ENCODE data around the gene CFL2. TPM values are rescaled to one million over a fixed set of nuclear protein-coding genes. Genes with fewer than 3 reads are reported as not detected.

CFL2 gene
- total and polyA plus RNA-seq, 2 of the 13 experiments (the other 11 are each of a cell fraction or from before 2014, with no cell fraction given): 114 to 158 TPM

GRCh38 chr14:34722723-34723545 lies 8.5 kb upstream of the CFL2 start (continued):
- TF ChIP-seq IKZF5 (CRISPR knock-in tag; IDR thresholded peaks at IDR 0.05) (no peak), ZNF44 (CRISPR knock-in tag; IDR thresholded peaks at IDR 0.05) (peak; percentile 93; the same call in 1 of the 2 replicates), FOXO4 (CRISPR knock-in tag; conservative IDR thresholded peaks at IDR 0.05) (no peak), PHF8 (CRISPR knock-in tag; IDR thresholded peaks at IDR 0.05) (no peak), ZMAT3 (CRISPR knock-in tag; conservative IDR thresholded peaks at IDR 0.05) (no peak), YEATS4 (CRISPR knock-in tag; IDR thresholded peaks at IDR 0.05; ENCODE audit: borderline replicate concordance) (no peak), ZNF335 (CRISPR knock-in tag; IDR thresholded peaks at IDR 0.05) (no peak), ZNF264 (CRISPR knock-in tag; IDR thresholded peaks at IDR 0.05) (no peak), RAD51 (IDR thresholded peaks at IDR 0.05; ENCODE audit: borderline replicate concordance) (no peak), HINFP (CRISPR knock-in tag; IDR thresholded peaks at IDR 0.05; ENCODE audit: low read depth) (no peak), ZNF710 (CRISPR knock-in tag; IDR thresholded peaks at IDR 0.05; ENCODE audit: borderline replicate concordance) (no peak), SCMH1 (CRISPR knock-in tag; IDR thresholded peaks at IDR 0.05; ENCODE audit: borderline replicate concordance) (no peak), ZZZ3 (CRISPR knock-in tag; IDR thresholded peaks at IDR 0.05; ENCODE audit: borderline replicate concordance) (no peak), ZNF556 (CRISPR knock-in tag; IDR thresholded peaks at IDR 0.05; ENCODE audit: borderline replicate concordance) (peak; percentile 53; the same call in 1 of the 2 replicates), HMGXB3 (CRISPR knock-in tag; IDR thresholded peaks at IDR 0.05; ENCODE audit: borderline replicate concordance) (0 out of 2 replicates have a peak, but pooled peaks have one; percentile 26), TFDP2 (CRISPR knock-in tag; IDR thresholded peaks at IDR 0.05) (no peak), ZNF891 (CRISPR knock-in tag; IDR thresholded peaks at IDR 0.05) (no peak)

Data from HepG2 (cell line).